GM06990 (cell line): ENCODE data around the gene PSMG4.

Experiments
- DNase-seq: peaks from one replicate; pipeline ENCODE4 v3.0.0-alpha.2; 2011; ENCODE audit not compliant: insufficient read length; ENCODE audit errors: extremely low read depth
- H3K27me3 ChIP-seq: replicated peaks from 2 replicates; pipeline ENCODE4 v1.6.0; 2011; ENCODE audit warnings: low read length; ENCODE audit not compliant: control insufficient read depth, insufficient read depth
- H3K36me3 ChIP-seq: 2 replicates; pipeline ENCODE4 v1.5.1; 2011; ENCODE audit warnings: low read length; ENCODE audit not compliant: control insufficient read depth, insufficient read depth
- H3K4me3 ChIP-seq: replicated peaks from 2 replicates; pipeline ENCODE4 v1.5.1; 2011; ENCODE audit warnings: low read depth, mild to moderate bottlenecking, control low read depth, low read length
- TF ChIP-seq, protein P1 (sequence below): IDR thresholded peaks from 2 replicates; pipeline ENCODE4 v1.5.1; 2011; ENCODE audit warnings: low read length, control low read depth, mild to moderate bottlenecking, inconsistent platforms; ENCODE audit not compliant: insufficient read depth, poor library complexity, severe bottlenecking

PSMG4 gene

DNA sequence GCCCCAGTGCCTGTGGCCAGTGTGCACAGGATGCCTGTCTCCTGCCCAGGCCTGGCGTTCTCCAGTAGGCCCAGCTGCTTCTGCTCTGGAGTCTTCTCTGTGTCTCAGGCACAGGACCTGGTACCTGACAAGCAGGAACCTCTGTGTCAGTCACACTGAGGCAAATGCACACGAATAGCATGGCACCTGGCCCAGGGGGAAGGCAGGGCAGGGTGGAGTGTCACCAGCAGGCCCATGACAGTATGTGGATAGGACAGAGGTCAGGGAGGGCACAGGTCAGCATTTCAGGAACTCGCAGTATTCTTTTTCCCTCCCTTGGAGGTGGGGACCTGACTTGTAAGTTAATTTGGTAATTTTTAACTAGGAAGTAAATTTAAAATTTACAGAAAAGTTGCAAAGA lies 5.6 kb downstream of the PSMG4 start:
- no peak for DNase-seq
- H3K4me3 ChIP-seq: no peak overlapping the region
- no peaks in the 10 kb centered on the region for H3K27me3 ChIP-seq
- peaks cover 18% of the 10 kb centered on the region for H3K36me3 ChIP-seq
- TF ChIP-seq, protein P1, sequence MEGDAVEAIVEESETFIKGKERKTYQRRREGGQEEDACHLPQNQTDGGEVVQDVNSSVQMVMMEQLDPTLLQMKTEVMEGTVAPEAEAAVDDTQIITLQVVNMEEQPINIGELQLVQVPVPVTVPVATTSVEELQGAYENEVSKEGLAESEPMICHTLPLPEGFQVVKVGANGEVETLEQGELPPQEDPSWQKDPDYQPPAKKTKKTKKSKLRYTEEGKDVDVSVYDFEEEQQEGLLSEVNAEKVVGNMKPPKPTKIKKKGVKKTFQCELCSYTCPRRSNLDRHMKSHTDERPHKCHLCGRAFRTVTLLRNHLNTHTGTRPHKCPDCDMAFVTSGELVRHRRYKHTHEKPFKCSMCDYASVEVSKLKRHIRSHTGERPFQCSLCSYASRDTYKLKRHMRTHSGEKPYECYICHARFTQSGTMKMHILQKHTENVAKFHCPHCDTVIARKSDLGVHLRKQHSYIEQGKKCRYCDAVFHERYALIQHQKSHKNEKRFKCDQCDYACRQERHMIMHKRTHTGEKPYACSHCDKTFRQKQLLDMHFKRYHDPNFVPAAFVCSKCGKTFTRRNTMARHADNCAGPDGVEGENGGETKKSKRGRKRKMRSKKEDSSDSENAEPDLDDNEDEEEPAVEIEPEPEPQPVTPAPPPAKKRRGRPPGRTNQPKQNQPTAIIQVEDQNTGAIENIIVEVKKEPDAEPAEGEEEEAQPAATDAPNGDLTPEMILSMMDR: no peak

DNA sequence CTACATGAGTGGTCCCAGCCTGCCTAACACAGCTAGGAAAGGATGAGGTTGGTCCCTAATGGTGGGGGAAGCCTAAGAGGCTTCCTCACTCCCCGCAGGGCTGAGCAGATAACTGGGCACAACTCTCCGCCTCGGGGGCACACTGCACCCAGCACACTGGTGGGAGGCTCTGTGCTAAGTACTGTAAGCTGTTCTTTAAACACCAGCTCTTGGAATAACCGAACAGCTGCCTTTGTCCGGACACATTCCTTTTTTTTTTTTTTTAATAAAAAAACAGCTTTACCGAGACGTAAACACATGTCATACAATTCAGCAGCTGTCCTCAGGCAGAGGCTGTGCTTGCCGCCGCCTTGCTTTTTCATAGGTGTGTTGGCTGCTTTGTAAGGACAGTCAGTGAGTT lies 6.9 kb downstream of the PSMG4 start:
- Histone ChIP-seq H3K36me3 (peaks cover 21% of the 10 kb centered on the region), H3K4me3 (no peak overlapping the region), H3K27me3 (no peaks in the 10 kb centered on the region)
- DNase-seq: no peak
- TF ChIP-seq, protein P1: no peak

DNA sequence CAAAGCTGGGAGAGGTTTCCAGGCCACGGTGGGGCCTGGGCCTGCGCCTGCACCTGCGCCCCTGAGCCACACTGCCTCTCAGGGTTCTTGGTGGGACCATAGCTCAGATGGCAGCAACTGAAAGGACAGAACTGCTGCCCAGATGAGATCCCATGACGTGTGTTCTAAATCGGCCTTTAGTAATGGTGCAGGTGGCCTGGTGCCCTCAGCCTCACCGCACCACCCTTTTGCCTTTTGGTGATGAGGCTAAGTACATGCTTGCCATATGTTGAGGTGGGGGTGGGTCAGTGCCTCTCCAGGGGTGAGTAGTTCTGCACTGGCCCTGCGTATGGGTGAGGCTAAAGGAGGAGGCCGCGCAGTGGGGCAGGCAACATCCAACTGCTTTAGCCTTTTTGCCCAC lies 7.4 kb downstream of the PSMG4 start:
- peaks cover 21% of the 10 kb centered on the region for H3K36me3 ChIP-seq

DNA sequence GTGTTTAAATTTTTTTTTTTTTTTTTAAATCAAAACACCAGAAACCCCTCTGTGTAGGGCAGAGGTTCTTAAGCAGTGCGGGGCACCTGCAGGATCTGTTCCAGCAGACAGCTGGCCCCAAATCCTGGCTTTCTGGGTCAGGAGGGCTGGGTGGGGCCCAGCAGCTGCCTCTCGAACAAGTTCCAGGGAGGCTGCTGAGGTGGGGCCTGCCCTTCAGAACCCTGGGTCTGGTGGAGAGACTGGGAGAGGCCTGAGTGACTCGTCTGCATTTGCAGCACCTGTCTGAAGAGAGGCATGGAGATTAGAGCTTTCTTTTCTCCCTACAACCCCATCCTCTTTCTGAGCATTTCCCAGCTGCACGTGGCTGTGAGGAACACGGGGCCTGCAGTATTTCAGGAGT lies 8.4 kb downstream of the PSMG4 start:
- no peak for DNase-seq
- TF ChIP-seq, protein P1: no peak
- H3K36me3 ChIP-seq: peaks cover 27% of the 10 kb centered on the region
- no peaks in the 10 kb centered on the region for H3K27me3 ChIP-seq
- H3K4me3 ChIP-seq: no peak overlapping the region

More for the DNA sequence above, 7.4 kb downstream of the PSMG4 start:
- Histone ChIP-seq H3K4me3 (no peak overlapping the region), H3K27me3 (no peaks in the 10 kb centered on the region)
- TF ChIP-seq, protein P1: no peak
- no peak for DNase-seq

DNA sequence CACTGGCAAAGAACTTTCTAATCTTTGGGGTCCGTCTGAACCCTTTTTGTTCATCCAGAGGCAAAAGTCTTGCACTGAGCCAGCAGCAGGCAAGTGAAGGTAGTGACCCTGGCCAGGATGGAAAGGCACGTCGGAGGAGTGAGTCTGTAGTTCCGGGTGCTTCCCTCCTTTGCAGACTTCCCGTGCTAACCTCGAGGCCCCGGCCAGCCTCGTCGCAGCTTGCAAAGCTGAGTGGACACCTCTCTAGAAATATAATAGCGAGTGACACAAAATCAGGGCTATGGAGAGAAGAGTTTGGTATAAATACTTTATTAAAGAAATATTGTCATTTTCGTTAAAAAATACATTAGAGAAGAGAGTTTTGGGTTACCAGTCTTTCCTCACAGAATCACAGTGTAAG lies 9.9 kb downstream of the PSMG4 start:
- H3K36me3 ChIP-seq: peaks cover 25% of the 10 kb centered on the region
- no peak overlapping the region for H3K4me3 ChIP-seq
- DNase-seq: no peak
- no peaks in the 10 kb centered on the region for H3K27me3 ChIP-seq
- TF ChIP-seq, protein P1: no peak

DNA sequence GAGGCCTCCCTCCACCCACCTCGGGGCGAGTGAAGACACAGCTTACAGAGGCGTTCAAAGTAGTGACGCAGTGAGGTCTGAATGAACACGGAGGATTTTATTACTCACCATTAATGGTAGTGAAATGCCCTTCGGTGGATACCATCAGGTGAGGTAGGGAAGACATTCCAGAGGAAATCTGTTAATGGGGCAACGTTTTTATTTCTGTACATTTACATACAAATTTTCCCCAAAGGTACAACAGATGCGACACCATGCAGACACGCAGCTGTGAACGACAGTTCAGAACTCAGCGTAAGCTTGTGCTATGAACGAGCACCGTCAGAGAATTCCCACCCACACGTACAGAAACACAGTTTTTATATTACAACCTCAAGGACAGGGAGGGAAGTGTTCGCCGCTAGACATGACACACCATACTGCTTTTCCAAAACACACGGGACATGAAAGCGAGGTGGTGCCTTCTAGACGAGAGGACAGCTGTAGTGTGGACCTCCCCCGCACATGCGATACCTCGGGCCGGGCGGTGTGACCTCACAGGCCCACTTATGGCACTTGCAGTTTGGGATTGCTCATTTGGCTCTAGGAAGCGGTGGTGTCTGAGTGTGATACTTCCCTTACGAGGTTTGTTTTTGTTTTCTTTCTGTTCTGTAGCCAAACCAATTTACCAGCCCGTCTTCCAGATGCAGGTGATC lies 10.7 kb downstream of the PSMG4 start:
- Histone ChIP-seq H3K4me3 (no peak overlapping the region), H3K27me3 (no peaks in the 10 kb centered on the region), H3K36me3 (peaks cover 20% of the 10 kb centered on the region)
- DNase-seq: no peak
- TF ChIP-seq, protein P1: no peak
